ENCODE data around the gene RBM17.

Gene RBM17

DNA sequence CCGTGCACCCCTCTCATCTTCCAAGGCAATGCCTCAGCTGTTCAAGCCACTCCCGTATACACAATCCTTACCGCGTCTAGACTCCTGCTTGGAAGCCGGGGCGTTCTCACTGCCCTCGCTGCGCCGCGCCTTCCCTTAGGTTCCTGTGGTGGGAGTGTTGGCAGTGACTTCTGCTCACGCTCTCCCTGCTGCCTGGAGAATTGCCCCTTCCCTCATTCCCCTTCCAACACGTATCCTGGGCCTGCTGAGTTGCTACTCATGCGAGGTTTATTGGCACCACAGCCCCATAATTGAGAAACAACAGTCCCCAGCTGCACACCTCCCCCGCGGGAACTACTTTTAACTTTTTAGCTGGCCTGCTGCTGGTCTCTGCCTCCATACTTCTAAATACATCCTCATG is 31.9 kb downstream of the RBM17 start:
- Histone ChIP-seq H3K4me3 (replicated peaks; ENCODE audit: insufficient read depth, low read length) (no peak overlapping the region), H3K27ac (replicated peaks) (no peak overlapping the region), H3K27me3 (ENCODE audit: insufficient read depth, poor library complexity, severe bottlenecking) (no peaks in the 10 kb centered on the region)
- no peak for DNase-seq (ENCODE audit: low read depth in 1 of 2, low spot score in 1 of 2)
- TF ChIP-seq, protein P1, sequence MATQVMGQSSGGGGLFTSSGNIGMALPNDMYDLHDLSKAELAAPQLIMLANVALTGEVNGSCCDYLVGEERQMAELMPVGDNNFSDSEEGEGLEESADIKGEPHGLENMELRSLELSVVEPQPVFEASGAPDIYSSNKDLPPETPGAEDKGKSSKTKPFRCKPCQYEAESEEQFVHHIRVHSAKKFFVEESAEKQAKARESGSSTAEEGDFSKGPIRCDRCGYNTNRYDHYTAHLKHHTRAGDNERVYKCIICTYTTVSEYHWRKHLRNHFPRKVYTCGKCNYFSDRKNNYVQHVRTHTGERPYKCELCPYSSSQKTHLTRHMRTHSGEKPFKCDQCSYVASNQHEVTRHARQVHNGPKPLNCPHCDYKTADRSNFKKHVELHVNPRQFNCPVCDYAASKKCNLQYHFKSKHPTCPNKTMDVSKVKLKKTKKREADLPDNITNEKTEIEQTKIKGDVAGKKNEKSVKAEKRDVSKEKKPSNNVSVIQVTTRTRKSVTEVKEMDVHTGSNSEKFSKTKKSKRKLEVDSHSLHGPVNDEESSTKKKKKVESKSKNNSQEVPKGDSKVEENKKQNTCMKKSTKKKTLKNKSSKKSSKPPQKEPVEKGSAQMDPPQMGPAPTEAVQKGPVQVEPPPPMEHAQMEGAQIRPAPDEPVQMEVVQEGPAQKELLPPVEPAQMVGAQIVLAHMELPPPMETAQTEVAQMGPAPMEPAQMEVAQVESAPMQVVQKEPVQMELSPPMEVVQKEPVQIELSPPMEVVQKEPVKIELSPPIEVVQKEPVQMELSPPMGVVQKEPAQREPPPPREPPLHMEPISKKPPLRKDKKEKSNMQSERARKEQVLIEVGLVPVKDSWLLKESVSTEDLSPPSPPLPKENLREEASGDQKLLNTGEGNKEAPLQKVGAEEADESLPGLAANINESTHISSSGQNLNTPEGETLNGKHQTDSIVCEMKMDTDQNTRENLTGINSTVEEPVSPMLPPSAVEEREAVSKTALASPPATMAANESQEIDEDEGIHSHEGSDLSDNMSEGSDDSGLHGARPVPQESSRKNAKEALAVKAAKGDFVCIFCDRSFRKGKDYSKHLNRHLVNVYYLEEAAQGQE (IDR thresholded peaks at IDR 0.05; ENCODE audit: insufficient replicate concordance, low read depth): no peak
- no peak for TF ChIP-seq SPI1 (IDR thresholded peaks at IDR 0.05; ENCODE audit: borderline replicate concordance, low read depth)
- TF ChIP-seq POLR2AphosphoS5 (IDR thresholded peaks at IDR 0.05; ENCODE audit: low read depth): no peak

DNA sequence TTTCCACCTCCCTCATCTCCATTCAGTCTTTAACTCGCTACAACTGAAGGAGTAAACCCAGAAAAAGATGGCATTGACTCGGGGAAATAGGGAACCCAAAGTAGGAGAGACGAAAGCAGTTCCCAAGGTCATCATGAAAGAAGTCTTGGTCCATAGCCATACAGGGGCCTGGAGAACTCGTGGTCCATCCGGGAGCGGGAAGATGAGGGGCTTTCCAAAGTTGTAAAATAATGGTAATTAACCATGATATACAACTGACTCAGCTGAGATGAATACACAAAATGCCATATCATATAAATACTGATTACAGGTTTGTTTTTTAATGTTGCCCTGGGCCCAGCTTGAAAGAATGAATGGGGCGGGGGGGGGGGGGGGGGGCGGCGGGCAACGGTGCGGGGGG is 32.3 kb downstream of the RBM17 start:
- TF ChIP-seq SPI1 (IDR thresholded peaks at IDR 0.05; ENCODE audit: borderline replicate concordance, low read depth): no peak
- TF ChIP-seq, protein P1 (IDR thresholded peaks at IDR 0.05; ENCODE audit: insufficient replicate concordance, low read depth): no peak
- TF ChIP-seq POLR2AphosphoS5 (IDR thresholded peaks at IDR 0.05; ENCODE audit: low read depth): no peak
- TF ChIP-seq, protein P2, sequence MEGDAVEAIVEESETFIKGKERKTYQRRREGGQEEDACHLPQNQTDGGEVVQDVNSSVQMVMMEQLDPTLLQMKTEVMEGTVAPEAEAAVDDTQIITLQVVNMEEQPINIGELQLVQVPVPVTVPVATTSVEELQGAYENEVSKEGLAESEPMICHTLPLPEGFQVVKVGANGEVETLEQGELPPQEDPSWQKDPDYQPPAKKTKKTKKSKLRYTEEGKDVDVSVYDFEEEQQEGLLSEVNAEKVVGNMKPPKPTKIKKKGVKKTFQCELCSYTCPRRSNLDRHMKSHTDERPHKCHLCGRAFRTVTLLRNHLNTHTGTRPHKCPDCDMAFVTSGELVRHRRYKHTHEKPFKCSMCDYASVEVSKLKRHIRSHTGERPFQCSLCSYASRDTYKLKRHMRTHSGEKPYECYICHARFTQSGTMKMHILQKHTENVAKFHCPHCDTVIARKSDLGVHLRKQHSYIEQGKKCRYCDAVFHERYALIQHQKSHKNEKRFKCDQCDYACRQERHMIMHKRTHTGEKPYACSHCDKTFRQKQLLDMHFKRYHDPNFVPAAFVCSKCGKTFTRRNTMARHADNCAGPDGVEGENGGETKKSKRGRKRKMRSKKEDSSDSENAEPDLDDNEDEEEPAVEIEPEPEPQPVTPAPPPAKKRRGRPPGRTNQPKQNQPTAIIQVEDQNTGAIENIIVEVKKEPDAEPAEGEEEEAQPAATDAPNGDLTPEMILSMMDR (IDR thresholded peaks at IDR 0.05; ENCODE audit: insufficient read depth, low read length): no peak
- TF ChIP-seq GABPA (IDR thresholded peaks at IDR 0.05; ENCODE audit: low read depth): no peak
- no peak overlapping the region for H3K4me3 ChIP-seq (replicated peaks; ENCODE audit: insufficient read depth, low read length)
- DNase-seq (ENCODE audit: low read depth in 1 of 2, low spot score in 1 of 2): no peak
- H3K27me3 ChIP-seq (ENCODE audit: insufficient read depth, poor library complexity, severe bottlenecking): no peaks in the 10 kb centered on the region
- H3K27ac ChIP-seq (replicated peaks): no peak overlapping the region

DNA sequence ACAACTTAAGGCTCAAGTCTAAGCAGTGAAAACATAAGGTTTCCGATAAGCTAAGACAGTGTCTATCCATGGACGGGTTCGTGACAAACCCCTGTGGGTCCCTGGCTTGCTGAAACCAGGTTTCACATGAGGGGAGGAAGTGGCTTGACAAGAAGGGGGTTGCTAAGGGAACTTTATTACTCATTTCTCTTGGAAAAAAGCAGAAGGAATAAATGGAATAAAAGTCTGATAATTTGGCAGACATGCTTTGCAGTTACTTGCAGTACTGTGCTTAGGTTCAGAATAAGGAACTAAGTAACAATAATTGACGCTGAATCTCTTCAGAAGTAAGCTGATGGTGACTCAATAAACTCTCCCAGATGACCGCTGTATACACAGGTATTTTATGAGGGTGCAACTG is 34.7 kb downstream of the RBM17 start:
- TF ChIP-seq SPI1 (IDR thresholded peaks at IDR 0.05; ENCODE audit: borderline replicate concordance, low read depth) (peak; percentile 31; the same call in 1 of the 2 replicates), GABPA (IDR thresholded peaks at IDR 0.05; ENCODE audit: low read depth) (no peak)
- TF ChIP-seq, protein P1 (IDR thresholded peaks at IDR 0.05; ENCODE audit: insufficient replicate concordance, low read depth): no peak
- TF ChIP-seq, protein P2 (IDR thresholded peaks at IDR 0.05; ENCODE audit: insufficient read depth, low read length): no peak
- DNase-seq (ENCODE audit: low read depth in 1 of 2, low spot score in 1 of 2): no peak
- H3K27ac ChIP-seq (replicated peaks): no peak overlapping the region
- H3K27me3 ChIP-seq (ENCODE audit: insufficient read depth, poor library complexity, severe bottlenecking): no peaks in the 10 kb centered on the region
- no peak overlapping the region for H3K4me3 ChIP-seq (replicated peaks; ENCODE audit: insufficient read depth, low read length)

DNA sequence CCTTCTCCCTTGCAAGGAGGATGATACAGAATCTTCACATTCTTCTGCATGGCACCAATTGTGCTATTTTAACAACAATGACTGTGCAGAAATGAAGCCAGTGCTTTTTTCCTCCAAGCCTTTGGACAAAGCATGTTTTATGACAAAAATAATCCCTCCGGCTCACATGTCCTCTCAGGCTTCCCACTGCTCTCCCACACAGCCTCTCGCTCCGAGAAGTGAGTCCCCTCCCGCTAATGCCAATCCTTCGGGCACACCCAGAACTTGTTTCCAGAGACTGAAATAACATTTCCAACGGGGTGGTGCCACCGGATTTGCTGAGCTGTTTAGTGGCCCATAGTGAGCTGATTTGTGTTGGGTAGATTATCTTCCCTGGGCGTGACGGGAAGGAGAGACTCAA is 35.8 kb downstream of the RBM17 start:
- no peak for TF ChIP-seq POLR2AphosphoS5 (IDR thresholded peaks at IDR 0.05; ENCODE audit: low read depth)
- TF ChIP-seq, protein P2 (IDR thresholded peaks at IDR 0.05; ENCODE audit: insufficient read depth, low read length): no peak
- TF ChIP-seq GABPA (IDR thresholded peaks at IDR 0.05; ENCODE audit: low read depth): no peak
- no peak for TF ChIP-seq SPI1 (IDR thresholded peaks at IDR 0.05; ENCODE audit: borderline replicate concordance, low read depth)
- TF ChIP-seq, protein P1 (IDR thresholded peaks at IDR 0.05; ENCODE audit: insufficient replicate concordance, low read depth): no peak
- no peak overlapping the region for H3K27ac ChIP-seq (replicated peaks)
- no peak for DNase-seq (ENCODE audit: low read depth in 1 of 2, low spot score in 1 of 2)
- H3K27me3 ChIP-seq (ENCODE audit: insufficient read depth, poor library complexity, severe bottlenecking): no peaks in the 10 kb centered on the region
- H3K4me3 ChIP-seq (replicated peaks; ENCODE audit: insufficient read depth, low read length): no peak overlapping the region

Measured in HL-60 (cell line).